ENCODE measurements around the gene ARHGAP27.
"Not testable (repeated sequence)": the region's sequence is repeated elsewhere in the genome, so short reads cannot be mapped to it uniquely, and the experiment has no call there.

The ARHGAP27 gene

GRCh38 chr17:45351831-45352230 lies 80.8 kb downstream of the ARHGAP27 start:
- DNase-seq: no peak

GRCh38 chr17:45347444-45347843 lies 85.2 kb downstream of the ARHGAP27 start:
- no peak for DNase-seq

- DNase-seq: no peak
Observed at GRCh38 chr17:45346216-45347015, 86.3 kb downstream of the ARHGAP27 start.

- DNase-seq: no peak
Observed at GRCh38 chr17:45345554-45346215, 87.0 kb downstream of the ARHGAP27 start.

- no peak for DNase-seq
Observed at GRCh38 chr17:45345246-45345553, 87.5 kb downstream of the ARHGAP27 start.

- not testable (repeated sequence) for DNase-seq
Observed at GRCh38 chr17:45343967-45344664, 88.6 kb downstream of the ARHGAP27 start.

Measured in CD4-positive, alpha-beta T cell treated with Interleukin-10 for 1 hour (primary cell).